ENCODE results near the gene ZNF490.

Gene ZNF490

GRCh38 chr19:12543855-12544254, 66.8 kb downstream of the ZNF490 start:
- DNase-seq (ENCODE audit: low spot score), result no peak
